Activated CD8-positive, alpha-beta memory T cell treated with anti-CD3 and anti-CD28 coated beads, Interleukin-2, amount 50 U/mL, for 1 hour (primary cell): ENCODE measurements around the gene PLA2G4B.
A peak's percentile ranks its signal among the peaks of the same experiment; 100 is the strongest.

Experiments used
- DNase-seq: peaks from one replicate; pipeline ENCODE4 v3.0.0-alpha.2; 2020; ENCODE audit errors: extremely low read depth

PLA2G4B gene

DNA sequence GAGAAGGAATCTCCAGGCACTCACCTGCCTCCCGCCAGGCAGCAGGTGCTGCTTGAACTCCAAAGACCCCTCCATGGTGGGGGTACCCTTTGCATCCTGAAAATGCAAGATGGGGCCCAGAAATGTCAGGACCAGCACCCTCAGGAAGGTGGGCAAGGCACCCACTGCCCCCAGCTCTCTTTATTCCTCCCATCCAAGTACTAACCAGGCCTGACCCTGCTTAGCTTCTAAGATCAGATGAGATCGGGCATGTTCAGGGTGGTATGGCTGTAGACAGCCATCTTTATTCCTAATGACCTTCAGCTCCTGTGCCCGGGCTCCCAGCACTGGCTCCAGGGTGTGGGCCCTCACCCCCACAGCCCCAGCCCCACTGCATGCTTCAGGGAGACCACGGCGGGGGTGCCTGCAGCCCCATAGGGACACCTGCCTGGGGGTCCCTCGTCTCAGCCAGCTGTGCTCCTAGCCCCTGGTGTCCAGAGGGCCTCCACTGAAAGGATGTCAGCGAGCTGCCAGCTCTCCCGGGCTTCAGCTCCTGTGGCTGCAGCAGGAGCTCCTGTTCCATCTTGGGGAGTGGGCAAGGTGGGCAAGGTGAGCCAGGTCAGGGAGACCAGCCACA, 13.2 kb downstream of the PLA2G4B start:
- no peak for DNase-seq

- DNase-seq, result no peak
Observed at GRCh38 chr15:41852736-41853590, 14.3 kb downstream of the PLA2G4B start.

DNA sequence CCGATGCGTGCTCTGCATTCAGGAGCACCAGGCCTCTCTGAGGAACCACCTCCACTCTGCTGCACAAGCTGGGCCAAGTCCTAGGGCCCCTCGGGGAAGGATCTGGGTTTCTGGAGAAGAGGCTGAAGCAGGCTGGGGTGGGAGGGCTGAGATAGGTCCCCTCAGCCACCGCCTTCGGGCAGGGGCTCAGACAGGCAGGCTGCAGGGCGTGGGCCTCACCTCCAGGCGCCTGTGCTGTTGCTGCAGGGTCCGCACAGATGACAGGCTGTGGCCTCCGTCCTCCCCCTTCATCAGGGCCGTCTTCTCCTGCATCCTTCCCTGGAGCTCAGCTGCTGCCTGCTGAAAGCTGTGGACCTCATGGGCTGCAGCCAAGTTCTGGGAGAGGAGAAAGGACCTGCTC, 15.2 kb downstream of the PLA2G4B start:
- DNase-seq, result no peak

GRCh38 chr15:41854443-41854842, 15.8 kb downstream of the PLA2G4B start:
- no peak for DNase-seq

GRCh38 chr15:41855261-41855961, 16.8 kb downstream of the PLA2G4B start:
- DNase-seq, result no peak

DNA sequence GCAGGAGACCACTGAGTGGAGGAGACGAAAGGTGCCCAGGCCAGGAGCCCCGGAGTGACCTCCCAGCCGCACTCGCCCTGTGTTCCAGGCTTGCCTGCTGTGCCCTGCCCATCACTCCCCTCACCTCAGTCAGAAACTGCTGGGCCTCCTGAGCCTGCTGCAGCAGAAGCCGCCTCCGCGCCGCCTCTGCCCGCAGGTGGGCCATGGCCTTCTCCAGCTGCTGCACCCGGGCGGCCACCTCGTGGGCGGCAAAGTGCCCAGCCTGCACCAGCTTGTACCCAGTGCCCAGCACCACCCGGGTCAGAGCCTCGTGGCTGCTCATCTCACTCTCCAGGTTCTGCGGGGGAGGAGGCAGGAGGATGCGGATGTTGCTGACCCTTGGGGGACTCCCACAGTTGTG, 17.6 kb downstream of the PLA2G4B start:
- DNase-seq, result no peak

DNA sequence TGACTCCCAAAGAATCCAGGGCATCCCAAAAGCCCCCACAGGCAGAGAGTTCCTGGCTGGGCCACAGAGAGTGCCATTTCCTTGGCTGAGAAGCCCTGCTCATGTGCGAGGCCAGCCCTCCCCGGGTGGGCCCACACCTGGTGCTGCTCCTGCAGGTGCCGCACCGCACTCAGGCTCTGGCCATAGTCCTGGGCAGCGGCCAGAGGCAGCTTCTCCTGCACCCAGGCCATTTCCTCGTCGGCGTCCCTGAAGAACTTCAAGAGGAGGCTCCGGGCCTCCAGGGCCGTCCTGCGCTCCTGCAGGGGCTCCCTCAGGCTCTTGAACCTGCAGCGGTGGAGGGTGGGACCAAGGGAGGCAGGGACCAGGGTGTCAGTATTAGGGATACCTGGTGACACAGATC, 18.1 kb downstream of the PLA2G4B start:
- no peak for DNase-seq

DNA sequence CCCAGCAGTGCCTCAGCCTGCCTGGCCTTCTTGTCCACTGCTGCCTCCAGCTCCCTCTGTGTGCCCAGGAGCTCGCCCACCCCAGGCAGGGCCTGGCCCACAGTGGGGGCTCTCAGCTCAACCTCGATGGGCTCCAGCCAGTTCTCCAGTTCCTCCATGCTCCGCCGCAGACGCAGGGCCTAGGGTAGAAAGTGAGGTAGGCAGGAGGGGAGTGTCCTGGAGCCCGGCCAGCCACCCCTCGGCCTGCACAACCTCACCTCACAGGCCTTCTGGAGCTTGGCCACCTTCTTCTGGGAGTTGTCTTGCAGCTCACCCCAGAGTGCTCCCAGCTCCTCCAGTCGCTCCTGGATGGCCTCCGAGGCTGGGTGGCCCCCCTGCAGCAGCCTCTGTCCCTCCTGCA, 18.7 kb downstream of the PLA2G4B start:
- DNase-seq, result no peak

- no peak for DNase-seq
Observed at GRCh38 chr15:41858756-41859155, 20.1 kb downstream of the PLA2G4B start.

DNA sequence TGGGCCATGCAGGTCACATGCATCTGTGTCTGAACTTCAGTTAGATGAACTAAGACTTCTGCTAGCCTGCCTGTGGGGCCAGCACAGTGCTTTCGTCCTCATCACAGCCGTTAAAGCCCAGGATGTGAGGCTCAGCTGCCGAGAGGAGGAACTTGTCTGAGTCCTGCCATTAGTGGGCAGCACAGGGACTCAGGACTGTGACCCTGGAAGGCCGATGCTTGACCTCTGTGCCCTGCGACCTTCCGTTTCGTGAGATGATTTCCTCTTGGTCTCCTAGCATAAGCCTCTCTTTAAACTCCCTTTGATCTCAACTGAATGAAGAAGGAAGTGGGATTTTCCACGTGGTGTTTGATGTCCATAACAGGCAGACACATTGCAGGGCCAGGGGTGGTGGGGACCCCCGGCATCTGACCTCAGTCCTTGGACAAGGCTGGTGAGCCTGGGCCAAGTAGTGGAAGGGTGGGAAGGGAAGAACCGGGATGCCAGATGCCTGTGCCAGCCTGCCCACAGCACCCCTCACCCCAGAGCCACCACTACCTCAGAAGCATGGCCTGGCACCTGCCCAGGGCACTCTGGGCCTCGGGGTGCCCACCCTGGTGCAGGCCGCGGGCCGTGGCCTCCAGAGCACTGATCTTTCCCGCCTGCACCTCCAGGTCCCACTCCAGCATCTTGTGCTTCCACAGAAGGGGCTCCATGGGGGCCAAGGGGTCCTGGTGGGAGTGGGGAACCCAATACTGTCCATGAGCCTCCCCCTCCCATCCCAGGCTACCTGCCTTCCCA, 21.6 kb downstream of the PLA2G4B start:
- DNase-seq, result no peak

- no peak for DNase-seq
Observed at GRCh38 chr15:41861736-41862356, 23.2 kb downstream of the PLA2G4B start.

- DNase-seq, result no peak
Observed at GRCh38 chr15:41862515-41863116, 24.0 kb downstream of the PLA2G4B start.

- no peak for DNase-seq
Observed at GRCh38 chr15:41865490-41866055, 26.9 kb downstream of the PLA2G4B start.

DNA sequence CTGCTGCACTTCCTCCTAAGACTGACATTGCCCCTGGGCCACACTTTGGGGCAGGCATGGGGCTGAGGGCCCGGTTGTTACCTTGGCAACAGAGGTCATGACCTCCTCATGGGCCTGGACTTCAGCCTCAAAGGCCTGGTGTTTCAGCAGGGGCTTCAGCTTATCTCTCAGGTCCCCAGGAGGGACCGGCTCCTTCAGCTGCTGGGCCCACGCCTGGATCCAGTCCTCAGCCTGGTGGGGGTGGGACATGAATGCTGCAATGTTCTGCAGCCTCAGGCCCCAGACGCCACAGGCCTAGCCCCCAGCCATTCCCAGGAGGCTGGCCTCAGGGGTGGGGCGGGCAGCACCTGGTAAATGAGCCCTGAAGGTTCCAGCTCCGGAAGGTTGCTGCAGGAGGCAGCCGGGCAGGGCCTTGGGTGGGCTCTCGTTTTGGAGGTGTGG, 27.6 kb downstream of the PLA2G4B start:
- DNase-seq, result no peak

DNA sequence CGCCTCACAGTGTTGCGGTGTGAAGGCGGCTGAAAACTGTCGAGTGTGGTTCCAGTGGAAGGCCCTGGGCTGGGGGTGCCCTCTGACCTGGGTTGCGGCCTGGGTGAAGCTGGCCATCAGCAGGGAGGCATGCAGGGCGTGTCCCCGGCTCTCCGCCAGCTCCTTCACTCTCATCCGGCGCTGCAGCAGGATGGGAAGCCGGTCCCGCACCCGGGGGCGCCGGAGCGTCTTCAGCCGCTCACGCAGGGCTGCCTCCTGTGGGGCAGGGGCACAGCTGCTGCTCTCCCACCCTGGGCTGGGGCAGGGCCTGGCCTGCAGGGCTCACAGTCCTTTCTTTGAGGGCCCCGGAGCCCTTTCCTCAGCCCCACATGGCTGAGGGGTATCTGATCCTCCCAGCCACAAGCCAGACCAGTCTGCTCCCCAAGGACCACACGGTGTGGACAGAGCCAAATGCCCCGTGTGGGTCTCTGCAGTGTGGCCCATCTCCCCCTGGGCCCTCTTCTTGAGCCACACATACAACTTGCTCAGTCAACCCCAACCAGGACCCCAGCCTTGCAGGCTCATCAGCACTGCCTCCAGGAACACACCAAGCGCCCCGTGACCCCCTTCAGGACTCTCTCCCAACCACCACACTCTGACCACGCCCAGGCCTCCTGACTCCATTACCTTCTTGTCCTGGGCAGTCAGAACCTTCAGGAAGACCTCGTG, 28.4 kb downstream of the PLA2G4B start:
- no peak for DNase-seq

- DNase-seq, result no peak
Observed at GRCh38 chr15:41868321-41868720, 29.7 kb downstream of the PLA2G4B start.

GRCh38 chr15:41869770-41870688, 31.4 kb downstream of the PLA2G4B start:
- no peak for DNase-seq

- peak; percentile 29 for DNase-seq
Observed at GRCh38 chr15:41870689-41871081, 32.0 kb downstream of the PLA2G4B start.
